AG09309 (cell line): Measurements from ENCODE around the gene TP53I3.

Source experiments
- DNase-seq: peaks from one replicate; pipeline ENCODE4 v3.0.0-alpha.2; 2010; ENCODE audit warnings: low read depth
- H3K4me3 ChIP-seq: 2 replicates; pipeline ENCODE4 v1.5.1; 2011; ENCODE audit warnings: mild to moderate bottlenecking, low read depth, low read length, moderate library complexity; ENCODE audit not compliant: control insufficient read depth
- CTCF ChIP-seq: IDR thresholded peaks from 2 replicates; pipeline ENCODE4 v1.5.1; 2011; ENCODE audit warnings: mild to moderate bottlenecking, low read depth, low read length, inconsistent platforms; ENCODE audit not compliant: insufficient read depth, control insufficient read depth; ENCODE audit errors: missing control alignments

The TP53I3 gene

GRCh38 chr2:24051833-24052232 is 32.8 kb downstream of the TP53I3 start:
- DNase-seq, result no peak
- H3K4me3 ChIP-seq, result no peak overlapping the region
- TF ChIP-seq CTCF, result no peak

- no peak for DNase-seq
These were observed 34.3 kb downstream of the TP53I3 start for GRCh38 chr2:24050041-24050979.

GRCh38 chr2:24049485-24050021 is 35.1 kb downstream of the TP53I3 start, which contains the start of gene FKBP1B:
Gene FKBP1B (plus strand): TSS chr2:24049741. CDS start chr2:24049850, 109 bp downstream.
- peak within 1 kb of the TSS; percentile 84 for H3K4me3 ChIP-seq
- no peak for DNase-seq
- no peak for TF ChIP-seq CTCF

More at GRCh38 chr2:24050041-24050979, 34.3 kb downstream of the TP53I3 start:
- no peak for TF ChIP-seq CTCF
- peak overlapping the region; percentile 84 for H3K4me3 ChIP-seq

GRCh38 chr2:24048769-24049484 is 35.7 kb downstream of the TP53I3 start:
- TF ChIP-seq CTCF, result no peak
- peak overlapping the region; percentile 84 for H3K4me3 ChIP-seq
- DNase-seq, result no peak

GRCh38 chr2:24047703-24048033 is 37.0 kb downstream of the TP53I3 start:
- no peak overlapping the region for H3K4me3 ChIP-seq
- no peak for TF ChIP-seq CTCF

GRCh38 chr2:24046930-24047702 is 37.5 kb downstream of the TP53I3 start, which contains the start of gene WDCP:
Gene WDCP (minus strand): TSS chr2:24047391. CDS start chr2:24039494, 7,897 bp downstream.
- TF ChIP-seq CTCF, result no peak
- peak within 1 kb of the TSS; percentile 100 for H3K4me3 ChIP-seq
- peak; percentile 94 for DNase-seq

More at GRCh38 chr2:24047703-24048033, 37.0 kb downstream of the TP53I3 start:
- no peak for DNase-seq
